Measurements from ENCODE around the gene TMC5.
"Not testable (repeated sequence)": the region's sequence is repeated elsewhere in the genome, so short reads cannot be mapped to it uniquely, and the experiment has no call there.

The TMC5 gene, protein sequence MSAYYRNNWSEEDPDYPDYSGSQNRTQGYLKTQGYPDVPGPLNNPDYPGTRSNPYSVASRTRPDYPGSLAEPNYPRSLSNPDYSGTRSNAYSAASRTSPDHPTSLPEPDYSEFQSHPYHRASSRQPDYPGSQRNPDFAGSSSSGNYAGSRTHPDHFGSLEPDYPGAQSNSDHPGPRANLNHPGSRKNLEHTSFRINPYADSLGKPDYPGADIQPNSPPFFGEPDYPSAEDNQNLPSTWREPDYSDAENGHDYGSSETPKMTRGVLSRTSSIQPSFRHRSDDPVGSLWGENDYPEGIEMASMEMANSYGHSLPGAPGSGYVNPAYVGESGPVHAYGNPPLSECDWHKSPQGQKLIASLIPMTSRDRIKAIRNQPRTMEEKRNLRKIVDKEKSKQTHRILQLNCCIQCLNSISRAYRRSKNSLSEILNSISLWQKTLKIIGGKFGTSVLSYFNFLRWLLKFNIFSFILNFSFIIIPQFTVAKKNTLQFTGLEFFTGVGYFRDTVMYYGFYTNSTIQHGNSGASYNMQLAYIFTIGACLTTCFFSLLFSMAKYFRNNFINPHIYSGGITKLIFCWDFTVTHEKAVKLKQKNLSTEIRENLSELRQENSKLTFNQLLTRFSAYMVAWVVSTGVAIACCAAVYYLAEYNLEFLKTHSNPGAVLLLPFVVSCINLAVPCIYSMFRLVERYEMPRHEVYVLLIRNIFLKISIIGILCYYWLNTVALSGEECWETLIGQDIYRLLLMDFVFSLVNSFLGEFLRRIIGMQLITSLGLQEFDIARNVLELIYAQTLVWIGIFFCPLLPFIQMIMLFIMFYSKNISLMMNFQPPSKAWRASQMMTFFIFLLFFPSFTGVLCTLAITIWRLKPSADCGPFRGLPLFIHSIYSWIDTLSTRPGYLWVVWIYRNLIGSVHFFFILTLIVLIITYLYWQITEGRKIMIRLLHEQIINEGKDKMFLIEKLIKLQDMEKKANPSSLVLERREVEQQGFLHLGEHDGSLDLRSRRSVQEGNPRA

DNA sequence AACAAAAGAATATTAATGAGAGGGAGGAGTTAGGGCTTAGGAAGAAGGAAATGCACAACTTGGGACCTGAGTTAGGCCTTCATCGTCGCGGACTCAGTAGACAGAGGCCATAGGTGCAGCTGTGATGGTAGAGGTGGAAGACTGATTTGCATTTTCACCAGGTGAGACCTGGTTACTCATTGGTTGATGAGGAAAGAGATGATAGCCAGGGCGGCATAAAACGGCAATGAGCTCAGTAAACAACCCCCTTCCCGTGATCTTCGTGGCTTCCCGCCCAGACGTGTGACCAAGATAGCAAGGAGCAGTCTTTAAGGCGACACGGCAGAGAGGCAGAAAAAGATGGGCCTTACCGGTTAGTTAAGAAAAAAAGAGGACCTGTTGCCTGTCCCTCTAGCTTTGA, at the start of gene TMC5:
TMC5 (plus strand) TSS at position 244 of the 400 bp plus-strand sequence. CDS start 22,156 bp downstream, outside the sequence.
- no peak for DNase-seq

DNA sequence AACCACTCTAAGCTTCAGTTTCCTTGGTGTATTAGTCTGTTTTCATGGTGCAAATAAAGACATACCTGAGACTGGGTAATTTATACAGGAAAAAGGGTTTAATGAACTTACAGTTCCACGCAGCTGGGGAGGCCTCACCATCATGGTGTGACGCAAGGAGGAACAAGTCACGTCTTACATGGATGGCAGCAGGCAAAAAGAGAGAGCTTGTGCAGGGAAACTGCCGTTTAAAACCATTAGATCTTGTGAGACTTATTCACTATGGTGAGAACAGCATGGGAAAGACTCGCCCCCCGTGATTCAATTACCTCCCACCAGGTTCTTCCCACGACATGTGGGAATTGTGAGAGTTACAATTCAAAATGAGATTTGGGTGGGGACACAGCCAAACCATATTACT, 45.1 kb upstream of the TMC5 start:
- not testable (repeated sequence) for DNase-seq

DNA sequence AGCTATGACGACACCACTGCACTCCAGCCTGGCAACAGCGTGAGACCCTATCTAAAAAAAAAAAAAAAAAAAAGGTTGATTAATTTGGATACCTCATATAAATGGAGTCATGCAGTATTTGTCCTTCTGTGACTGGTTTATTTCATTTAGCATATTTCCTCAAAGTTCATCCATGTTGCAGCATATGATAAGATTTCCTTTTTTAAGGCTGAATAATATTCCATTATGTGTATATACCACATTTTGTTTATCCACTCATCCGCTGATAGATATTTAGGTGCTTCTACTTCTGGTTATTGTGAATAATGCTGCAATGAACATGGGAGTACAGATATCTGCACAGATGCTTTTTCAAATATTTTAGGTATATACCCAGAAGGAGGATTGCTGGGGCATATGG, 43.3 kb upstream of the TMC5 start:
- no peak for DNase-seq

DNA sequence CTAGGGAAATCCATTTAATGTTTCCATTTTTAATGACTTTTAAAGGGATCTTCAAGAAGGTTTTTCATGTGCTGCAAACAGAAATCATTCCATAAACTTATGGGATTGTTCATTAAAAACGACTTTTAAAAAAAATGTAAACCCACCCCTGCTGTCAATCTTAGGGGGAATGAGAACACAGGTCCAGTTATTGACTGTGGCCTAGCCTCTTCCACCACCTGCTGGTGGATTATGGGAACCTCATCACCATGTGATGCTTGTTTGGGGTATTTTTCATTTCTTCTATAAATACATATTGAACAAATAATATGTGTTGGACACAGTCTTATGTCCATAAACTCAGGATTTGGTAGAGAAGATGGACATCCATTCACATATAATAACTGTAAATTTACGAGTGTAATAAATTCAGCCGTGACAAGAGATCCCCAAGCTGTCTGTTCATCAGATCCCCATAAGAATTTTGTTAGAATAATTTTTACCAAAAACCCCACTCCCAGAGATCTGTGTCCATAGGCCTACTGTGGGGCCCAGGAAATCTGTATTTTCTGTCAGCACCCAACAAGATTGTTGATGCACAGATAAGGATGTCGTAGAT, 42.0 kb upstream of the TMC5 start:
- peak; percentile 63 for DNase-seq

DNA sequence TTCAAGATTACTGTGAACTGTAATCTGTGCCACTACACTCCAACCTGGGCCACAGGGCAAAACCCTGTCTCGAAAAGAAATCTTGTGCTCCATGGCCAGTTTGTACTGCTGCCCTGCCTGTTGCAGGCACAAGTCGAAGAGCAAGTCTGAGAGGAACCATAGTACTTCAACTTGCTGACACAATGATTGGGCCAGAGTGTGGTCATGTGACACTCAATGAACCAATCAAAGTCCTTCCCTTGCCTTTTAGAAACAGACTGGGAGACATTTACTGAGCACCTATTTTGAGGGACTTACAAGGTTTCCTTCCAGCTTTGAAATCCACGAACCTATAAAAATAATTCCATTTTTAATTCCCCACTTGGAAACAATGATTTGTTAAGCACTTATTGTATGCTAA, 39.8 kb upstream of the TMC5 start:
- no peak for DNase-seq

DNA sequence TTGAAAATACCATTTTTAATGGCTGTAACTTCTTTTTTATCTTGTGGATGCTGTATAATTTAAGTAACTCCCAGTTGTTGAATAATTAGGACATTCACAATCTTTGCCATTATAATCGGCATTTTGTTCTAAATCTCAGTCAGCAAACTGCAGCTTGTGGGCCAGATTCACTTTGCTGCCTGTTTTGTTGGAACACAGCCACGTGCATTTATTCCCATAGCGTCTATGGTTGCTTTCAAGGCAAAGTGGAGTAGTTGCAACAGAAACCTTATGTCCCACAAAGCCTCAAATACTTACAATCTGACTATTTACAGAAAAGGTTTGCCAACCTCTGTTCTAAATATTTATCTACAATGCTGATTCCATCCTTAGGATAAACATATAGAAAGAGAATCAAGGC, 39.2 kb upstream of the TMC5 start:
- no peak for DNase-seq

DNA sequence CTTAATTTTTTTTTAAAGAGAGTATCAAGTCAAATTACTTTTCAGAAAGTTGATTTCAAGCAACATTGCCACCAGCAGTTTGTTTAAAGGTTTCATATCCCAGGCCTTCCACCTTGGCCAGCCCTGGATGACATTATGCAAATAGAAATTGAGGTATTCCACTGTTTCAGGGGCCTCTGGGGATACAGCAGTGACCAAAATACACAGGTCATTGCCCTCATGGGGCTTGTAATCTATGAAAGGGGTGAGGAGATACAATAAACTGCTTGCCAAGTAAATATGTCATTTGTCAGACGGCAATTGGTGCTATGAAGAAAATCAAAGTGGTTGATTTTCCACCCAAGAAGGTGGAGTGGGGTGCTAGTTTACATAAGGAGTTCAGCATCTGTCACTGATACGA, 37.8 kb upstream of the TMC5 start:
- DNase-seq, result no peak

DNA sequence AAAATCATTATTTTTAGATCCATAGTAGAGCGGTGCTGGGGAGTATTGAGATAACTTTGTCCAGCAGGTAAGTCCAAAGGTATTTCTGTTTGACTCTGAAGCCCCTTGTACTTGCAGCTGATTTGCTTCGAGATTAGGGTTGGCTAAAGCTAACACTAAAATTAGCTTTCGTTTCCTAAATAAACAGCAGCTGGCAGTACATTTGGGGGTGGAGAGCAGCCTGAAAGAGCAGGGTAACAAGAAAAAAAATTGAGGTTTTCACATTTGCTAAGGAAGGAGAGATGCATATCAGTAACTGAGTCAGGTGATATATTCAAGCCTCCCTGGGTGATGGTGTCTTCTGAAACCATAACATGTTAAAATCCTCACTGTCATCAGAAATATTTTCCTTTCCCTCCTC, 37.4 kb upstream of the TMC5 start:
- DNase-seq, result no peak

DNA sequence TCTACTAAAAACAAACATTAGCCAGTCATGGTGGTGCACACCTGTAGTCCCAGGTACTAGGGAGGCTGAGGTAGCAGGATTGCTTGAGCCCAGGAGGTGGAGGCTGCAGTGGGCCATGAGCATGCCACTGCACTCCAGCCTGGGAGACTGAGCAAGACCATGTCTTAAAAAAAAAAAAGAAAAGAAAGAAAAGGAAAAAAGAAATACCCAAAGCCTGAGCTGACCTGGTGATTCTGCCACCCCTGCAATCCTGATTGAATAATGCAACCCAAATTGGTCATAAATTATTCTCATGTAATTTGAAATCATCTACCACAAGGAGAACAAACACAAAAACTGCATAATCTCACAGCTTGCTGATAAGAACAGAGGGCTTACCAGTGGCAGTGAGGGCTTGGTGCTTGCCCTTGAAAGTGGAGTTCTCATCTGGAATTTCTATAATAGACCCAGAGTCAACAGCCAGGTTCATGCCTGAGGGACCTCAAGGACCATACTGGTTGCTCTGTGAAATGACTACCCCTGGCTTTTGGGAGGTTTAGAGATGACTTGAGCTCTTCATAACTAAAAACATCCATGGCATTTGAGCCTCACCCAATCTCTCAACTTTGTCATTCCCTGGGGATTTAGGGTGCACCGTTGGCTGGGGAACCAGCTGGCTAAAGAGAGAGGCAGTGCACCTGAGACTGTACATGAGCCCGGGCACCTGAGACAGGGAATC, 35.4 kb upstream of the TMC5 start:
- DNase-seq, result no peak

DNA sequence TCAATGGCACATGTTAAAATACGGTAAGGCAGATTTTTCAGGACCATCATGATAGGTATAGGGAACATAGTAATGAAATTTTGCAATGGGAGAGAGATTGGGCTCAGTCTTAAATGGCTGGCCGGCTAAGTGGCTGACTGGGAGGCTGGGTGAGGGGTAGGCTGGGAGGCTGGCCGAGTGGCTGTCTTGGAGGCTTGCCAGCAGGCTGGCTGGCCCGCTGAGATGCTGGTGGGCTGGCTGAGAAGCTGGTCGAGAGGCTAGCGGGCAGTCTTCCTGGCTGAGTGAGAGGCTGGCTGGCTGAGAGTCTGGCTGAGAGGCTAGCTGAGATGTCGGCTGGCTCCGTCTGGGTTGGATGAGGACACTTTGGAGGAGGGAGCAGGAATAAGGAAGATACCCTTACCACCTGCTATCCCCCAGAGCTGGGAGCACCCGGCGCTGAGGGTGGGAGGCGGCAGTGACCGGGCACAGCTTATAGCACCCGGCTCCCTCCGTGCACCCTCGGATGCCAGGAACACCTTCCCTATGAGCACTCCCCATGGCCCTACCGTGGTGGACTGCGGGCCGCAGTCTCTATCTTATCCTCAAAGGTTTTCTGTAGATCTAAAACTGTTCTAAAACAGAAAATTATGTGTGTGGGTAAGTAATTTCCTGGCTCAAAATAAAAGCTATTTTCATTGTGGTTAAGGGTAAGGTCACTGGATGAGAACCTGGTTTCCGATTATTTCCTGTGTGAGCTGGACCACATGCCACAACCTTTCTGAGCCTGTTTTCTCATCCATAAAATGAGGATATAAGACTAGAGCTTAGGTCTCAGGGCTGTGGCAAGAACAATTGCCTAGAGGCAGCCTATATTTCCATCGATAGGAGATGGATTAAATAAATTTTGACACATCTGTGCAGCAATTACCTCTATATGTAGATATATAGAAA, 34.5 kb upstream of the TMC5 start:
- no peak for DNase-seq

DNA sequence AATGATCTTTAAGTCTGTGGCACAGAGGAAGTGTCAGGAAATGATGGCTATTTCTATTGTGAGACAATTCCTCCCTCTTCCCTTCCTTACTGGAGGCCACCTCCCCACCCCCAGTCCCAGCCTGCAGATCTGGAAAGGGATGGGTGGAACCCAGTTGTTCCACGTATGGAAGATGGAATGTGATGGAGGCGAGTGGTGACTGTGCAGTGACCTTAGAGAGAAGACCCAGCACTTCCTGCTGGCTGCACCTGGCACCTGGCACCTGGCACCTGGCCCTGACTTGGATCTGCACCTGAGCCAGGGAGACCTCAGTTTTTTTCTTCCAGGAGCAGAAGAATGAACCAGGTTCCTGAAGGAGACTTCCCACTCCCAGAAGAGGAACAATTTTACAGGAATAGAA, 33.0 kb upstream of the TMC5 start:
- DNase-seq, result no peak

DNA sequence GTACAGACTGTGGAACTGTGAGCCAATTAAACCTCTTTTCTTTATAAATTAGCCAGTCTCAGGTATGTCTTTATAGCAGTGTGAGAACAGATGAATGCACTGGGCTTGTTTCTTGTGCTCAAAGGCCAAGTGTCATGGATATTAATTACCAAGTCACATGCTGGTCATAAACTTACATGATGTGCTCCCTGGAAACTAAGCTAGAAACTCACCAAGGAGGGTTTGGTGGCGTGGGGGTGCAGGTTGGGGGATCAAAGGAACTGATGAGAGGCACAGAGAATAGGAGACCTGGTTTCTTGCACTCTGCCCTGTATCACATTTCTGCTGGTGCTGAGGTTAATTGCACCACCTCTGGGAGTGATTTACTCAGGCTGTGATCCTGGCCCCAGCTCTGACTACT, 31.2 kb upstream of the TMC5 start:
- no peak for DNase-seq

DNA sequence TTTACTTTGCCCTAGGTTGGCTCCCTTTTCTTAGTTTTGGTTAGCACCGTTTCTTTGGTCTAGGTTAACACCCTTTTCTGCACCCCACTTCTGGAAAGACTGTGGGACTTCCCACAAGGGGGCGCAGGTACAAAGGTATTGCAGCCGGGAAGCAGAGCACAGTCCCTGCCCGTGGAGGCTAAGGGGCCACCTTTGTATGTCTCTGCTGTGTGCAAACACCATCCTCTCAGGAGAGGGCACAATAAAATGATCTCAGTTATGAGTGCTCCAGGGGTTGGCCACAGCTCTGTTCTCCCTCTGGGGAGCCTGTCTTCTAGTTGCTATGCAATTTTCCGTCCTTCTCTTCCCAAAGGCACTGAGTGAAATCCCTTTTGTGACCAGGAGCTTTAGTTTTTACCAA, 28.4 kb upstream of the TMC5 start:
- DNase-seq, result peak; percentile 15

DNA sequence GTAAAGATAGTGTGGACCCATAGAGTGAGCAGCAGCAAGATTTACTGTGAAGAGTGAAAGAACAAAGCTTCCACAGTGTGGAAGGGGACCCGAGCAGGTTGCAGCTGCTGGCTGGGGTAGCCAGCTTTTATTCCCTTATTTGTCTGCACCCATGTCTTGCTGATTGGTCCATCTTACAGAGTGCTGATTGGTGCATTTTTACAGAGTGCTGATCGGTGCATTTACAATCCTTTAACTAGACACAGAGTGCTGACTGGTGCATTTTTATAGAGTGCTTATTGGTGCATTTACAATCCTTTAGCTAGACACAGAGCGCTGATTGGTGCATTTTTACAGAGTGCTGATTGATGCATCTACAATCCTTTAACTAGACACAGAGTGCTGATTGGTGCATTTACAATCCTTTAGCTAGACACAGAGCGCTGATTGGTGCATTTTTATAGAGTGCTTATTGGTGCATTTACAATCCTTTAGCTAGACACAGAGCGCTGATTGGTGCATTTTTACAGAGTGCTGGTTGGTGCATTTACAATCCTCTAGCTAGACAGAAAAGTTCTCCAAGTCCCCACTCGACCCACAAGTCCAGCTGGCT, 26.4 kb upstream of the TMC5 start:
- DNase-seq, result not testable (repeated sequence)

DNA sequence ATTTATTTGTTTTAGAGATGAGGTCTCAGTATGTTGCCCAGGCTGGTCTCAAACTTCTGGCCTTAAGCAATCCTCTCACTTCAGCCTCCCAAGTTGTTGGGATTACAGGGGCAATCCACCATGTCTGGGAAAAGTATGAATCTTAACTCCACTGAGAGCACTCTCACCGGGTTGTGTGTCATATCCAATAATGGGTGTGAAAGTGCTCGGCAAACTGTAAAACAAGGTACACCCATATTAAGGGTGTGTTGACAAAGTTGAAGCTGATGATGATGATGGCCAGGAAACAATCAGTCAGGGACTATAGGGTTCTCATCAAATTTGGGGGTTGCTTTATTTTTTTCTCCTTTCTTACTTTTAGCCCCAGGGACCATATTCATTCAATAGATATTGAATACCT, 25.3 kb upstream of the TMC5 start:
- DNase-seq, result no peak

DNA sequence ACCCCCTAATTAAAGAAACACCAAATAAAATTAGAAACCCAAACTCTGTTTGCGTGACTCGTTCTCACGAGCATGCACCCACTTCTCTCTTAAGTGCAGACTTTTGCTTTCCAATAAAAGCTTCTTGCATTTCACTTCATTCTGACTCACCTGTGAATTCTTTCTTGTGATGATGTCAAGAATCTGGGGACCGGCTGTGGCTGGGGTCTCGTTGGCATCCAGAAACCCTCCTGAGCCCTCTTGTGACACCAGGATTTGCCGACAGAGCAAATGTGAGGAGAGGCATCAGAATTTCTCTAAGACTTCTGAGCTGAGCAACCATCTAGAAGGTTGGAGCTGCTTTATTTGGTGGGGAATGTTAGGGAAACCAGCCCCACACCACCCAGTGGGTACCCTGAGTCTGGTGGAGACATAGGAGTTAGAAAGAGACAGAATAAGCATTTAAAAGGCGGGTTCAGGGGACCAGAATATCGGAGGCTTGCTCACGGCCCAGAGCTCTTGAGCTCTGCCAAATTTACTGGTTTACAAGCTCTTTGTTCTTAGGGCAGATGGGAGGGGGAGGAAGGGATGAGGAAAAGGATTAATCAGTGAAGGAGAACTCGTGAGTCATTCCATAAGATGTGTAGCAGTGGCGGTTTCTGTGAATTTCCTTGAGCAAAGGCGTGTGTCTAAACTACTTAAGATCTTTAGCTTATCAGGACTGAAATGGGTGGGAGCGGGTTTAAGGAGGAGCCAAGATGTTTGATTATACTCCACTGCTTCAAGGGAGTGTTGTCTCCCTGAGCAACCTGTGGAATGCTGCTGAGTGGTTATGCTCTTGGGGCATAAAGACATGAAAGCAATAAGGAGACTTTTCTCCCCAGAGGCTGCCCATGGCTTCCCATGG, 24.2 kb upstream of the TMC5 start:
- peak; percentile 29 for DNase-seq

DNA sequence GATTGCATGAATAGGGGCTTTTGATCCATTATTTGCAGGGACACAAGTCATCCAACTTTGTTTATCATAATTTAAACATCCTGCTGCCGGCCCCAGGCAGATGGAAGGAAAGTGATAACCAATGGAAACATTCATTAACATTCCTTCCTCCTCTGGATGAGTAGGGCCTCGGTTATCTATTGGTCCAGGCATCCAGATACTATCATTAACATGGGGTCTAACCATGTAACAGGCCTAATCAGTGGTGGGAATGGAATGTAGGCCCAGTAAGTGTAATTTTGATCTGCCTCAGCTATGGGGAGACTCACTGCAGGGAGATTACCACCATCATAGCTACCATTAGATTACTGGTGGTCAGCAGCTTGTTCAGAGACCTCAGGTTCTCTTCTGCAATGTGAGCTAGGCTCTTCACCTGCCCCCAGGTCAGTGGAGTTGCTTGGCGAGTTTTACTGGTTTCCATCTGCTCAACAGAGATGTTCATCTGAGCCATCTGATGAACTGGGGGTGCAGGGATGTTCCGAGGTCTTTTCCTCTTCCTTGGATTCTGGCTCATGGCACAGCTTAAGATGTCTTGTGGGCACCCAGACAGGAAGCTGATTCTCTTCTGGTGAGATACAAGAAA, 21.9 kb upstream of the TMC5 start:
- DNase-seq, result not testable (repeated sequence)

DNA sequence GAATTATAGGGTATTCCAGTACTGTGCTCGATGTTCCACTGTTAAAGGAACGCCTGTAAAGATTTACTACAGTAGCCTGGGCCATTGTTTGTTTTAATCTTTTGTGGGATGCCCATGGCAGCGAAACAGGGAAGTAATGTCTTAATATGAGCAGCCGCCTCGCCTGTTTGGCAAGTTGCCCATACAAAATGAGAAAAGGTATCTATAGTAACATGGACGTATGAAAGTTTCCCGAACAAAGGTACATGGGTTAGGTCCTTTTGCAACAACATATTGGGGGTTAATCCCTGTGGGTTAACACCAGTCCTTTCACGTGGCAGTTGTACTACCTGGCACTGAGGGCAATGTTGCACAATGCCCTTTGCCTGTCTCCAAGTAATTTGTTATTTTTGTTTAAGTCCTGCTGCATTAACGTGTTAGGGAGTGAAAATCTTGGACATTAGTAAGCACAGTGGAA, 21.1 kb upstream of the TMC5 start:
- DNase-seq, result no peak

DNA sequence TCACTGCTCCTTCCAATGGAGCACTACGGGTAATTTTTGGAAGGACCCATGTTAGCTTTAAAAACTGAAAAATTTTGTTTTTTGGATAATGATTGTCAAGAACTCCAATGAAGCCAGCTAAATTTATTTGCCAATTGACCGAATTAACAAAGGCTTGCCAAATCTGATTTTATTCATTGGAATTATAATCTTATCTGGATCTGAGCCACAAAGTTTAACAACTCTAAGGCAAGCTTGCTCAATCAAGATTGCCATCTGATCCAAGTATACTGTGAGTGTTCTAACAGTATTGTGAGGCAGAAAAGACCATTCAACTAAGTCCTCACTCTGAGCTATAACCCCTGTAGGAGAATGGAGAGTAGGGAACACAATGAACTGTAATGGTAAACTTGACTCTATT, 20.3 kb upstream of the TMC5 start:
- not testable (repeated sequence) for DNase-seq

Data from retina (tissue), 1 donor.